Astrocyte of the cerebellum (primary cell): ENCODE results near the gene SLC17A9.
"Not testable (repeated sequence)": the region's sequence is repeated elsewhere in the genome, so short reads cannot be mapped to it uniquely, and the experiment has no call there.

Experiments used
- DNase-seq: peaks from one replicate; pipeline ENCODE4 v3.0.0-alpha.2; 2011; ENCODE audit warnings: low read depth
- H3K4me3 ChIP-seq: 2 replicates; pipeline ENCODE4 v1.5.1; 2011; ENCODE audit warnings: mild to moderate bottlenecking, low read depth, low read length, moderate library complexity
- in situ Hi-C: cut with HindIII; loops from 2 replicates; pipeline ENCODE4 v1.10.0; 2017; ENCODE audit warnings: low sequenced_read_pairs
- TF ChIP-seq, protein P1 (sequence below): IDR thresholded peaks from 2 replicates; pipeline ENCODE4 v1.5.1; 2012; ENCODE audit warnings: low read length, low read depth, moderate library complexity, mild to moderate bottlenecking; ENCODE audit errors: missing control alignments

The SLC17A9 gene

DNA sequence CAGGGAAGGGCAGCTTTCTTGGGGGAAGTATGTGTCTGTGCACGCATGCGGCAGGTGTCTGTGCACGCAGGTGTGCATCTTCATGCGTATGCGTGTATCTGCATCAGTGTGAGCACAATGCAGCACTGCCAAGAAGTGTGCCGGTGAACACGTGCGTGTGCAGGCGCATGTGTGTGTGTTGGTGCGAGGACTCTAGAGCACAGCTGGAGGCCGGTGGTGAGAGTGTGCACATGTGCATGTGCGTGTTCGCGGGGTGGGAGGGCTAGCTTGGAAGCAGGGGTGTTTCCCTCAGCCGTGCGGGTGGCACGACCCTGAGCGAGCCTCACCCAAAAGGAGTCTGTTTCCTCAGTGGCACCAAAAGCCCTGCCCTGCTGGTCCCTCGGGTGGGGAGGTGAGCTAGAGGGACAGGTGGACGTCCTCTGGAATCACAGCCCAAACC is 7.5 kb downstream of the SLC17A9 start:
- in situ Hi-C loops: no loop called here
- TF ChIP-seq, protein P1, sequence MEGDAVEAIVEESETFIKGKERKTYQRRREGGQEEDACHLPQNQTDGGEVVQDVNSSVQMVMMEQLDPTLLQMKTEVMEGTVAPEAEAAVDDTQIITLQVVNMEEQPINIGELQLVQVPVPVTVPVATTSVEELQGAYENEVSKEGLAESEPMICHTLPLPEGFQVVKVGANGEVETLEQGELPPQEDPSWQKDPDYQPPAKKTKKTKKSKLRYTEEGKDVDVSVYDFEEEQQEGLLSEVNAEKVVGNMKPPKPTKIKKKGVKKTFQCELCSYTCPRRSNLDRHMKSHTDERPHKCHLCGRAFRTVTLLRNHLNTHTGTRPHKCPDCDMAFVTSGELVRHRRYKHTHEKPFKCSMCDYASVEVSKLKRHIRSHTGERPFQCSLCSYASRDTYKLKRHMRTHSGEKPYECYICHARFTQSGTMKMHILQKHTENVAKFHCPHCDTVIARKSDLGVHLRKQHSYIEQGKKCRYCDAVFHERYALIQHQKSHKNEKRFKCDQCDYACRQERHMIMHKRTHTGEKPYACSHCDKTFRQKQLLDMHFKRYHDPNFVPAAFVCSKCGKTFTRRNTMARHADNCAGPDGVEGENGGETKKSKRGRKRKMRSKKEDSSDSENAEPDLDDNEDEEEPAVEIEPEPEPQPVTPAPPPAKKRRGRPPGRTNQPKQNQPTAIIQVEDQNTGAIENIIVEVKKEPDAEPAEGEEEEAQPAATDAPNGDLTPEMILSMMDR: no peak
- no peak overlapping the region for H3K4me3 ChIP-seq
- no peak for DNase-seq

DNA sequence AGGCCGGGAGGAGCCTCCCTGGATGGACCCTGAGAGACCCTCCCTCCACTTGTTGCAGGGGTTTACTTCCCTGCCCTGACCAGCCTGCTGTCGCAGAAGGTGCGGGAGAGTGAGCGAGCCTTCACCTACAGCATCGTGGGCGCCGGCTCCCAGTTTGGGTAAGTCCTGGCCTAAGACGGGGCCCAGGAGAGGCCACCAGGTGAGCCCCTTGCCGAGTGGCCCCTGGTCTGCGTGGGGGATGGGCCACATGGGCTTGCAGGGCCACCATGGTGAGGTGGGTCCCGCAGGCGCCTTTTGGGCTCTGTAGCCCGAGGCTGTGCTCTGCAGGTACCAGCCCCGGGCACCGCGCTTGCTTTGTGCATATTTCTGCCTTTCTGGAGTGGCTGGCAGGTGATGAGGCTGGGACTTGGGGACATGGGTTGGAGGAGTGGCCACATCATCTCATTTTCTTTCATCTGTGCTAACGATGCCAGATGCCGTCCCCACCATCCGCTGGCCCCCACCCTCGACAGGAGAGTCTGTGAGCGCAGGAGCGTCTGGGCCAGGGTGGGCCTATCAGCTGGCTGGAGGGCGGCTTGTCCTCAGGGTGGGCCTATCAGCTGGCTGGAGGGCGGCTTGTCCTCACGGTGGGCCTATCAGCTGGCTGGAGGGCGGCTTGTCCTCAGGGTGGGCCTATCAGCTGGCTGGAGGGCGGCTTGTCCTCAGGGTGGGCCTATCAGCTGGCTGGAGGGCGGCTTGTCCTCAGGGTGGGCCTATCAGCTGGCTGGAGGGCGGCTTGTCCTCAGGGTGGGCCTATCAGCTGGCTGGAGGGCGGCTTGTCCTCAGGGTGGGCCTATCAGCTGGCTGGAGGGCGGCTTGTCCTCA is 8.2 kb downstream of the SLC17A9 start:
- H3K4me3 ChIP-seq, DNase-seq, in situ Hi-C loops: not testable (repeated sequence)

DNA sequence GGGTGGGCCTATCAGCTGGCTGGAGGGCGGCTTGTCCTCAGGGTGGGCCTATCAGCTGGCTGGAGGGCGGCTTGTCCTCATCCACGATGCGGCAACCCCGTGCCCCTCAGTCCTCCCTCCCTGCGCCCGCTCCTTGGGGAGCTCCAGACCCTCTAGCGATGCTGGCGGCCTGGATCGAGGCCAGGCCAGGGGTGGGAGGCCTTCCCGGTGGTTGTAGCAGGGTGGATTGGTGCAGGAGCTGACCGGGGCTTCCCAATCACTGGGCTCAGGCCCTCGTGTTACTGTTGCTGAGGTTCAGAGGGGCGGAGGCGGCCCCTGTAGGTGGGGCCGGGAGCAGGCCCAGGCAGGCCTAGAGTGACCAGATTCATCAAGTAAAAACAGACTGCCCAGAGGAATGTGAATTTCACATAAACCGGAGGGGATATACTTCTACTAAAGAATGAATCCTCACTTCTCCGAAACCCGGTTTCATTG is 8.8 kb downstream of the SLC17A9 start:
- H3K4me3 ChIP-seq: no peak overlapping the region
- TF ChIP-seq, protein P1: no peak
- DNase-seq: no peak
- in situ Hi-C loops: no loop called here

DNA sequence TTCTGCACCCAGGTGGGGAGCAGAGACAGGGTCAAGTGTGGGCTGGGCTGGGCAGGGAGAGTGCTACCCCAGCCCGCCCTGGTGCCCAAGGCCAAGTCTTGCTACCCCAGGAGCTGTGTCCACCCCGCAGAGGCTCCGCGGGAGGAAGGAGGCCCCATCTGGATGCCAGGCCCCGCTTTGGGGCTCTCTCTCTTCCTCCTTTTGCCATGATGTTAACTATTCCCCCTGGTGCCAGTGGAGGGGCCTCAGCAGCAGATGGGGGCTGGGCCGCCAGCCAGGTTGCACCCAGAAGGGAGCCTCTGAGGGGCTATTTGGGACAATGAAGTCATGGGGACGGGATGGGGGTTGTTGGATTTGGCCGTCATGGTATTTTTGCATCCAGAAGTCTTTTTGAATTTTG is 9.3 kb downstream of the SLC17A9 start:
- TF ChIP-seq, protein P1: no peak
- DNase-seq: no peak
- in situ Hi-C loops: no loop called here
- H3K4me3 ChIP-seq: no peak overlapping the region

DNA sequence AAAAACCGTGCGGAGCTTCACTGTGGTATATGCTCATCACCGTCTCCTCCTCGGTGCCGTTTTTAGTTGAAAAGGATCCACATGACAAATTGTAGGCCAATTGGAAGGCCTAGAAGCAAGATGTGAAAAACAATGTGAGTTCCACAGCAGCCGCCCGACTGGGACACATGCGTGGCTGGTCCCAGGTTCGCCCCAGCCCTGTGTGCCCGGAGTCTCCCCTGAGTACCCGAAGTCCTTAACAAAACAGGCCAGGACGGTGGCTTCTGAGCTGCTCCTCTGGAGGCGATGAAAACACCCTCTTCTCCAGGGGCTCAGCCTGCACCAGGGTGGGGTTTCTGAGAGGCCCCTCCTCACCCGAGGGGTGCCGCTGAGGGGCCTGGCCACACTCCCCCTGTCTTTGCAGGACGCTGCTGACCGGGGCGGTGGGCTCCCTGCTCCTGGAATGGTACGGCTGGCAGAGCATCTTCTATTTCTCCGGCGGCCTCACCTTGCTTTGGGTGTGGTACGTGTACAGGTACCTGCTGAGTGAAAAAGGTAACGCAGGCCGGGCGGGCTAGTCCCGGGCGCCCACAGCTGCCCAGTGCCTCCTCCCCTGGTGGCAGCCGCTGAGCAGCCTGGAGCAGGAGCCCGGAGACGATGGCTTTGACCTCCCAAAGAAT is 9.8 kb downstream of the SLC17A9 start:
- in situ Hi-C loops: no loop called here
- TF ChIP-seq, protein P1: no peak
- DNase-seq: no peak
- H3K4me3 ChIP-seq: no peak overlapping the region

DNA sequence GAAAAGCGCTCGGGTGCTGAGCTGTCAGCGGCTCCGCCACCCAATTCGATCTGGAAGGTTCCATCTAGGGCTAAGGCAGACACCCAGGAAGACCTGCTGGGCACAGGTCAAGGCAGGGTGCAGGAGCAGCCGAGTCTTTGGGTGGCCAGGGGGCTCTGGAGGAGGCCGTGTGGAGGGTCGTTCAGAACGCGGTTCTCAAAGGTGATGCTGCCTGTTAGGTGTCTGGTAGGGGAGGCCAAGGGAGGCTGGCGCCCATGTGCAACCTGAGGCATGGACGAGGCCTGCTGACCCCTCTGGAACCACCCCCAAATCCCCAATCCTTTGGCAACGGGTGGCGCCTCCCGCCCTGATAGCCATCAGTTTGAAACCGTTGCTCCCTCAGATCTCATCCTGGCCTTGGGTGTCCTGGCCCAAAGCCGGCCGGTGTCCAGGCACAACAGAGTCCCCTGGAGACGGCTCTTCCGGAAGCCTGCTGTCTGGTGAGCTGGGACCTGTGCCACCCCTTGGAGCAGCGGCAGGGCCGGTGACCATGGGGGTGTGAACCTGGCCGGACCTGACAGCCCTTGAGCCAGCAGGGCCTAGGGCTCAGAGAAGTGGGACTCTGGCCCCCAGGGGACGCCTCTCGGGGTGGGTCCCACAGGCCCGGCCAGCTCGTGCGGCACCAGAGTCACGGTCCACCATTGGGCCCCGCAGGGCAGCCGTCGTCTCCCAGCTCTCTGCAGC is 10.5 kb downstream of the SLC17A9 start:
- no peak overlapping the region for H3K4me3 ChIP-seq
- no peak for DNase-seq
- TF ChIP-seq, protein P1: no peak
- in situ Hi-C loops: no loop called here
